Gastroesophageal sphincter (tissue), 3 donors: ENCODE data around the gene GRM8.
"Not testable (repeated sequence)": the region's sequence is repeated elsewhere in the genome, so short reads cannot be mapped to it uniquely, and the experiment has no call there.

Source experiments
- POLR2AphosphoS5 ChIP-seq: sonication (generic); formaldehyde crosslinking; IDR thresholded peaks from one replicate; pipeline ENCODE4 v1.6.1; 2017; ENCODE audit warnings: antibody characterized with exemption
- TF ChIP-seq, protein P1 (sequence below), 4 experiments: fragments of 200-600 bp in 2 of 4; fragments of 450-650 bp in 2 of 4; sonication (generic) in 1 of 4; IDR thresholded peaks; one replicate each; pipeline ENCODE4 v1.5.1; 2017 to 2019; ENCODE audit warnings: antibody characterized with exemption in 4 of 4, mild to moderate bottlenecking in 2 of 4, moderate library complexity in 2 of 4

GRCh38 chr7:126876536-126876935, 376.2 kb downstream of the GRM8 start:
- TF ChIP-seq, protein P1, sequence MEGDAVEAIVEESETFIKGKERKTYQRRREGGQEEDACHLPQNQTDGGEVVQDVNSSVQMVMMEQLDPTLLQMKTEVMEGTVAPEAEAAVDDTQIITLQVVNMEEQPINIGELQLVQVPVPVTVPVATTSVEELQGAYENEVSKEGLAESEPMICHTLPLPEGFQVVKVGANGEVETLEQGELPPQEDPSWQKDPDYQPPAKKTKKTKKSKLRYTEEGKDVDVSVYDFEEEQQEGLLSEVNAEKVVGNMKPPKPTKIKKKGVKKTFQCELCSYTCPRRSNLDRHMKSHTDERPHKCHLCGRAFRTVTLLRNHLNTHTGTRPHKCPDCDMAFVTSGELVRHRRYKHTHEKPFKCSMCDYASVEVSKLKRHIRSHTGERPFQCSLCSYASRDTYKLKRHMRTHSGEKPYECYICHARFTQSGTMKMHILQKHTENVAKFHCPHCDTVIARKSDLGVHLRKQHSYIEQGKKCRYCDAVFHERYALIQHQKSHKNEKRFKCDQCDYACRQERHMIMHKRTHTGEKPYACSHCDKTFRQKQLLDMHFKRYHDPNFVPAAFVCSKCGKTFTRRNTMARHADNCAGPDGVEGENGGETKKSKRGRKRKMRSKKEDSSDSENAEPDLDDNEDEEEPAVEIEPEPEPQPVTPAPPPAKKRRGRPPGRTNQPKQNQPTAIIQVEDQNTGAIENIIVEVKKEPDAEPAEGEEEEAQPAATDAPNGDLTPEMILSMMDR (IDR thresholded peaks at IDR 0.05), result not testable (repeated sequence)
- TF ChIP-seq POLR2AphosphoS5, result not testable (repeated sequence)
